ENCODE measurements around the gene MAB21L1. TPM values are rescaled to one million over a fixed set of nuclear protein-coding genes. Genes with fewer than 3 reads are reported as not detected.

The MAB21L1 gene
- total and polyA plus RNA-seq, 4 donors: under 0.01 to 0.07 (median 0.03) TPM; not detected in 1

DNA sequence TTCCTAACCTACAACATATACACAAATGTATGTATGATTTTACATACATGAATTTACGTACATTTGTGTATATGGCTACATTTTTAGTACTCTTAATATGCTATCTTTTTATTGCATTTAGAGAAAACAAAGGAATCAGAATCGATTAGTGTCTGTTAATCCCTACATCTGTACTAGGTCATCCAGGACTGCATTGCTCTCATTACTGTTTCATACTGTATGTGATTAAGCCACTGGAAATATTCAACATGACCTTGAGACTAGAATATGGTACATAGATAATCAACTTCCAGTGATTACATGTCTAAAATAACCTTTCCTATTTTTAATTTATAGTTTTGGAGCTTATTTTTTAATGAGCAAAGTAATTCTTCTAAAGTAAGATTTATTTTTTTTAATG is 5.3 kb upstream of the MAB21L1 start:
- H3K4me1 ChIP-seq (ENCODE audit: control insufficient read depth in 4 of 4, insufficient read depth in 4 of 4, low read length in 3 of 4): peaks cover 0 to 2% (median 0%) of the 10 kb centered on the region in 4 donors
- TF ChIP-seq HNF4A (conservative IDR thresholded peaks at IDR 0.05): no peak
- TF ChIP-seq, protein P1, sequence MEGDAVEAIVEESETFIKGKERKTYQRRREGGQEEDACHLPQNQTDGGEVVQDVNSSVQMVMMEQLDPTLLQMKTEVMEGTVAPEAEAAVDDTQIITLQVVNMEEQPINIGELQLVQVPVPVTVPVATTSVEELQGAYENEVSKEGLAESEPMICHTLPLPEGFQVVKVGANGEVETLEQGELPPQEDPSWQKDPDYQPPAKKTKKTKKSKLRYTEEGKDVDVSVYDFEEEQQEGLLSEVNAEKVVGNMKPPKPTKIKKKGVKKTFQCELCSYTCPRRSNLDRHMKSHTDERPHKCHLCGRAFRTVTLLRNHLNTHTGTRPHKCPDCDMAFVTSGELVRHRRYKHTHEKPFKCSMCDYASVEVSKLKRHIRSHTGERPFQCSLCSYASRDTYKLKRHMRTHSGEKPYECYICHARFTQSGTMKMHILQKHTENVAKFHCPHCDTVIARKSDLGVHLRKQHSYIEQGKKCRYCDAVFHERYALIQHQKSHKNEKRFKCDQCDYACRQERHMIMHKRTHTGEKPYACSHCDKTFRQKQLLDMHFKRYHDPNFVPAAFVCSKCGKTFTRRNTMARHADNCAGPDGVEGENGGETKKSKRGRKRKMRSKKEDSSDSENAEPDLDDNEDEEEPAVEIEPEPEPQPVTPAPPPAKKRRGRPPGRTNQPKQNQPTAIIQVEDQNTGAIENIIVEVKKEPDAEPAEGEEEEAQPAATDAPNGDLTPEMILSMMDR (IDR thresholded peaks at IDR 0.05; ENCODE audit: low read depth, low read length, missing input control): no peak
- TF ChIP-seq FOXA1 (IDR thresholded peaks at IDR 0.05): no peak
- TF ChIP-seq, protein P2, sequence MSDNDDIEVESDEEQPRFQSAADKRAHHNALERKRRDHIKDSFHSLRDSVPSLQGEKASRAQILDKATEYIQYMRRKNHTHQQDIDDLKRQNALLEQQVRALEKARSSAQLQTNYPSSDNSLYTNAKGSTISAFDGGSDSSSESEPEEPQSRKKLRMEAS (IDR thresholded peaks at IDR 0.05): no peak
- TF ChIP-seq TAF1 (conservative IDR thresholded peaks at IDR 0.05): no peak
- 80% methylated on average over 2 of the region's 2 CpGs for WGBS

DNA sequence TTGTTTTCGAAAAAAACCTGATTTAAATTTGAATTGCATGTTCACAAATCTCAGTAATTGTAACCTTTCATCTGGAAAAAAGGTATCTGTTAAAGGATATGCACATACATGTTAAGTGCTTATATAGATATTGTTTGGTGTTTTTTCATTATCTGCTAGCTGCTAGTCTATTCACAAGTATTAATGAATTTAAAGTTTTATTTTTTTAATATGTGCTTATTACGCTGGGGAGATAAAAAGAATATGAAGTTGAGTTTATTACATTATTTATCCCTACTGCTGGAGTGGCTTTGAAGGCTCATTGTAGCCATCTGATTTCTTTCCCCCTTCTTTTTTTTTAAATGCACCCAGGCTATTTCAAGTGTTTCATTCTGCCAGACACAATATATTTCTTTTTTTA is 3.9 kb upstream of the MAB21L1 start:
- H3K4me3 ChIP-seq (ENCODE audit: low read depth in 1 of 3, low read length in 3 of 3): no peak overlapping the region
- no peak for DNase-seq (ENCODE audit: low spot score)
- H3K27me3 ChIP-seq (ENCODE audit: control insufficient read depth in 4 of 4, insufficient read depth in 4 of 4, low read length in 3 of 4): peaks cover 2 to 10% (median 7%) of the 10 kb centered on the region in 4 donors
- TF ChIP-seq RXRA (IDR thresholded peaks at IDR 0.05) (no peak), GABPA (IDR thresholded peaks at IDR 0.05 in 1 of 2, conservative IDR thresholded peaks at IDR 0.05 in 1 of 2) (no peak), SP1 (IDR thresholded peaks at IDR 0.05) (no peak), NR2F2 (IDR thresholded peaks at IDR 0.05) (no peak), EGR1 (IDR thresholded peaks at IDR 0.05; ENCODE audit: low read depth in 2 of 2) (no peak), FOXA1 (IDR thresholded peaks at IDR 0.05) (no peak)
- TF ChIP-seq, protein P3, sequence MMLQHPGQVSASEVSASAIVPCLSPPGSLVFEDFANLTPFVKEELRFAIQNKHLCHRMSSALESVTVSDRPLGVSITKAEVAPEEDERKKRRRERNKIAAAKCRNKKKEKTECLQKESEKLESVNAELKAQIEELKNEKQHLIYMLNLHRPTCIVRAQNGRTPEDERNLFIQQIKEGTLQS (IDR thresholded peaks at IDR 0.05): no peak
- TF ChIP-seq, protein P4, sequence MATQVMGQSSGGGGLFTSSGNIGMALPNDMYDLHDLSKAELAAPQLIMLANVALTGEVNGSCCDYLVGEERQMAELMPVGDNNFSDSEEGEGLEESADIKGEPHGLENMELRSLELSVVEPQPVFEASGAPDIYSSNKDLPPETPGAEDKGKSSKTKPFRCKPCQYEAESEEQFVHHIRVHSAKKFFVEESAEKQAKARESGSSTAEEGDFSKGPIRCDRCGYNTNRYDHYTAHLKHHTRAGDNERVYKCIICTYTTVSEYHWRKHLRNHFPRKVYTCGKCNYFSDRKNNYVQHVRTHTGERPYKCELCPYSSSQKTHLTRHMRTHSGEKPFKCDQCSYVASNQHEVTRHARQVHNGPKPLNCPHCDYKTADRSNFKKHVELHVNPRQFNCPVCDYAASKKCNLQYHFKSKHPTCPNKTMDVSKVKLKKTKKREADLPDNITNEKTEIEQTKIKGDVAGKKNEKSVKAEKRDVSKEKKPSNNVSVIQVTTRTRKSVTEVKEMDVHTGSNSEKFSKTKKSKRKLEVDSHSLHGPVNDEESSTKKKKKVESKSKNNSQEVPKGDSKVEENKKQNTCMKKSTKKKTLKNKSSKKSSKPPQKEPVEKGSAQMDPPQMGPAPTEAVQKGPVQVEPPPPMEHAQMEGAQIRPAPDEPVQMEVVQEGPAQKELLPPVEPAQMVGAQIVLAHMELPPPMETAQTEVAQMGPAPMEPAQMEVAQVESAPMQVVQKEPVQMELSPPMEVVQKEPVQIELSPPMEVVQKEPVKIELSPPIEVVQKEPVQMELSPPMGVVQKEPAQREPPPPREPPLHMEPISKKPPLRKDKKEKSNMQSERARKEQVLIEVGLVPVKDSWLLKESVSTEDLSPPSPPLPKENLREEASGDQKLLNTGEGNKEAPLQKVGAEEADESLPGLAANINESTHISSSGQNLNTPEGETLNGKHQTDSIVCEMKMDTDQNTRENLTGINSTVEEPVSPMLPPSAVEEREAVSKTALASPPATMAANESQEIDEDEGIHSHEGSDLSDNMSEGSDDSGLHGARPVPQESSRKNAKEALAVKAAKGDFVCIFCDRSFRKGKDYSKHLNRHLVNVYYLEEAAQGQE (IDR thresholded peaks at IDR 0.05): no peak
- H3K9me3 ChIP-seq (ENCODE audit: control insufficient read depth in 4 of 4, low read length in 3 of 4): no peaks in the 10 kb centered on the region
- 84% methylated on average over 2 of the region's 2 CpGs for WGBS
- H3K27ac ChIP-seq (ENCODE audit: low read depth in 1 of 2, low read length in 2 of 2): no peak overlapping the region
- H3K36me3 ChIP-seq (ENCODE audit: control insufficient read depth in 4 of 4, insufficient read depth in 3 of 4, low read depth in 1 of 4, low read length in 3 of 4): no peaks in the 10 kb centered on the region
- H3K9ac ChIP-seq (ENCODE audit: low read depth in 1 of 2, low read length in 2 of 2): no peak overlapping the region
- H3K4me1 ChIP-seq (ENCODE audit: control insufficient read depth in 4 of 4, insufficient read depth in 4 of 4, low read length in 3 of 4): peaks cover 2 to 11% (median 6%) of the 10 kb centered on the region in 4 donors

More for the DNA sequence above, 5.3 kb upstream of the MAB21L1 start:
- no peaks in the 10 kb centered on the region for H3K36me3 ChIP-seq (ENCODE audit: control insufficient read depth in 4 of 4, insufficient read depth in 3 of 4, low read depth in 1 of 4, low read length in 3 of 4)
- no peak overlapping the region for H3K4me3 ChIP-seq (ENCODE audit: low read depth in 1 of 3, low read length in 3 of 3)
- H3K9me3 ChIP-seq (ENCODE audit: control insufficient read depth in 4 of 4, low read length in 3 of 4): no peaks in the 10 kb centered on the region
- no peak overlapping the region for H3K9ac ChIP-seq (ENCODE audit: low read depth in 1 of 2, low read length in 2 of 2)
- H3K27me3 ChIP-seq (ENCODE audit: control insufficient read depth in 4 of 4, insufficient read depth in 4 of 4, low read length in 3 of 4): peaks cover 0 to 11% (median 6%) of the 10 kb centered on the region in 4 donors
- DNase-seq (ENCODE audit: low spot score): no peak
- no peak overlapping the region for H3K27ac ChIP-seq (ENCODE audit: low read depth in 1 of 2, low read length in 2 of 2)

DNA sequence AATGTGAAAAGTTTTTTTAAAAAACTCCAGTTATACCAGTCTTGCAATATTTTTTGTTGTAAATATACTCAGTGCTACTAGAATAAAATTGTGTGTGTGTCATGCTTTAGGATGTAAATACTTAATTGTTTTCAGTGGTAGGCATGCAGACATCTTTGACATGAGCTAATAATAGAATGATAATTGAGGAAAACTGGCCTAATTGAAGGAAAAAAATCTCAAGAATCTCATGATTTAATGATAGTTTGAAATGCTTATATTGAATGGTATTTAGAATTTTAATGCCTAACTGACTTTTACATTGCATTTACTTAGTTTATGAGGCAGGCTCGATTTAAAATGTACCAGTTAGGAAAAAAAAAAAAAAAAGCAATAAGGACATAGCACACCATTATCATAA is 3.2 kb upstream of the MAB21L1 start:
- Histone ChIP-seq H3K4me1 (ENCODE audit: control insufficient read depth in 4 of 4, insufficient read depth in 4 of 4, low read length in 3 of 4) (peaks cover 2 to 12% (median 9%) of the 10 kb centered on the region in 4 donors), H3K27ac (ENCODE audit: low read depth in 1 of 2, low read length in 2 of 2) (no peak overlapping the region), H3K9ac (ENCODE audit: low read depth in 1 of 2, low read length in 2 of 2) (no peak overlapping the region), H3K27me3 (ENCODE audit: control insufficient read depth in 4 of 4, insufficient read depth in 4 of 4, low read length in 3 of 4) (peaks cover 5 to 10% (median 9%) of the 10 kb centered on the region in 4 donors), H3K36me3 (ENCODE audit: control insufficient read depth in 4 of 4, insufficient read depth in 3 of 4, low read depth in 1 of 4, low read length in 3 of 4) (no peaks in the 10 kb centered on the region), H3K9me3 (ENCODE audit: control insufficient read depth in 4 of 4, low read length in 3 of 4) (no peaks in the 10 kb centered on the region), H3K4me3 (ENCODE audit: low read depth in 1 of 3, low read length in 3 of 3) (no peak overlapping the region)
- WGBS: 81% methylated on average over 1 of the region's 1 CpG
- no peak for DNase-seq (ENCODE audit: low spot score)
- TF ChIP-seq, protein P3 (IDR thresholded peaks at IDR 0.05): no peak
- TF ChIP-seq HNF4G (IDR thresholded peaks at IDR 0.05) (no peak), HNF4A (conservative IDR thresholded peaks at IDR 0.05) (no peak)
- TF ChIP-seq, protein P5, sequence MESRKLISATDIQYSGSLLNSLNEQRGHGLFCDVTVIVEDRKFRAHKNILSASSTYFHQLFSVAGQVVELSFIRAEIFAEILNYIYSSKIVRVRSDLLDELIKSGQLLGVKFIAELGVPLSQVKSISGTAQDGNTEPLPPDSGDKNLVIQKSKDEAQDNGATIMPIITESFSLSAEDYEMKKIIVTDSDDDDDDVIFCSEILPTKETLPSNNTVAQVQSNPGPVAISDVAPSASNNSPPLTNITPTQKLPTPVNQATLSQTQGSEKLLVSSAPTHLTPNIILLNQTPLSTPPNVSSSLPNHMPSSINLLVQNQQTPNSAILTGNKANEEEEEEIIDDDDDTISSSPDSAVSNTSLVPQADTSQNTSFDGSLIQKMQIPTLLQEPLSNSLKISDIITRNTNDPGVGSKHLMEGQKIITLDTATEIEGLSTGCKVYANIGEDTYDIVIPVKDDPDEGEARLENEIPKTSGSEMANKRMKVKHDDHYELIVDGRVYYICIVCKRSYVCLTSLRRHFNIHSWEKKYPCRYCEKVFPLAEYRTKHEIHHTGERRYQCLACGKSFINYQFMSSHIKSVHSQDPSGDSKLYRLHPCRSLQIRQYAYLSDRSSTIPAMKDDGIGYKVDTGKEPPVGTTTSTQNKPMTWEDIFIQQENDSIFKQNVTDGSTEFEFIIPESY (IDR thresholded peaks at IDR 0.05): no peak
- TF ChIP-seq, protein P2 (IDR thresholded peaks at IDR 0.05): no peak

Data from liver (tissue), 9 donors.